Astrocyte (in vitro differentiated cells and primary cell): Measurements from ENCODE around the gene ARID5A. TPM values are rescaled to one million over a fixed set of nuclear protein-coding genes. Genes with fewer than 3 reads are reported as not detected.

ENCODE experiments used
- DNase-seq: peaks from one replicate; pipeline ENCODE4 v3.0.0-alpha.2; 2010; ENCODE audit warnings: low read depth
- FAIRE-seq: peaks from 2 replicates; lab custom pipeline; 2011; peaks lifted over from hg19 to GRCh38; lab: Jason Lieb, UNC
- H2AFZ ChIP-seq: 2 replicates; pipeline ENCODE4 v1.6.0; 2012; ENCODE audit warnings: low read depth, low read length, inconsistent platforms
- H3K27ac ChIP-seq: 2 replicates; pipeline ENCODE4 v1.5.1; 2011; ENCODE audit warnings: low read depth, low read length, inconsistent platforms
- H3K27me3 ChIP-seq: 2 replicates; pipeline ENCODE4 v1.6.0; 2011; ENCODE audit warnings: low read length, inconsistent platforms; ENCODE audit not compliant: insufficient read depth
- H3K36me3 ChIP-seq: 2 replicates; pipeline ENCODE4 v1.5.1; 2011; ENCODE audit warnings: low read length, inconsistent platforms; ENCODE audit not compliant: insufficient read depth
- H3K4me1 ChIP-seq: 2 replicates; pipeline ENCODE4 v1.5.1; 2011; ENCODE audit warnings: low read length, inconsistent platforms; ENCODE audit not compliant: insufficient read depth
- H3K4me2 ChIP-seq: 2 replicates; pipeline ENCODE4 v1.6.0; 2012; ENCODE audit warnings: low read length, inconsistent platforms
- H3K4me3 ChIP-seq: 2 replicates; pipeline ENCODE4 v1.5.1; 2011; ENCODE audit warnings: low read depth, mild to moderate bottlenecking, low read length, inconsistent platforms; ENCODE audit not compliant: insufficient read depth
- H3K79me2 ChIP-seq: 2 replicates; pipeline ENCODE4 v1.6.0; 2012; ENCODE audit warnings: mild to moderate bottlenecking, low read length, inconsistent platforms; ENCODE audit not compliant: insufficient read depth
- H3K9ac ChIP-seq: 2 replicates; pipeline ENCODE4 v1.6.0; 2012; ENCODE audit warnings: mild to moderate bottlenecking, low read length, inconsistent platforms
- H3K9me3 ChIP-seq: 2 replicates; pipeline ENCODE4 v1.5.1; 2012; ENCODE audit warnings: low read depth, mild to moderate bottlenecking, low read length, inconsistent platforms; ENCODE audit not compliant: insufficient read depth
- H4K20me1 ChIP-seq: 2 replicates; pipeline ENCODE4 v1.6.0; 2012; ENCODE audit warnings: low read length, inconsistent platforms; ENCODE audit not compliant: insufficient read depth
- H3K27ac Mint-ChIP-seq: one replicate; pipeline ENCODE4 v1.8.0; 2021; ENCODE audit warnings: mild to moderate bottlenecking, mixed read lengths; ENCODE audit not compliant: unreplicated experiment
- H3K27me3 Mint-ChIP-seq: one replicate; pipeline ENCODE4 v1.8.0; 2021; ENCODE audit warnings: low read depth, mixed read lengths; ENCODE audit not compliant: unreplicated experiment
- H3K36me3 Mint-ChIP-seq: one replicate; pipeline ENCODE4 v1.8.0; 2021; ENCODE audit warnings: low read depth, mixed read lengths; ENCODE audit not compliant: unreplicated experiment
- H3K4me1 Mint-ChIP-seq: one replicate; pipeline ENCODE4 v1.8.0; 2021; ENCODE audit warnings: low read depth, mixed read lengths; ENCODE audit not compliant: unreplicated experiment
- H3K4me3 Mint-ChIP-seq: one replicate; pipeline ENCODE4 v1.8.0; 2021; ENCODE audit warnings: mild to moderate bottlenecking, moderate library complexity, mixed read lengths; ENCODE audit not compliant: unreplicated experiment
- H3K9me3 Mint-ChIP-seq: one replicate; pipeline ENCODE4 v1.8.0; 2021; ENCODE audit warnings: mild to moderate bottlenecking, mixed read lengths; ENCODE audit not compliant: unreplicated experiment
- CTCF ChIP-seq: IDR thresholded peaks from 2 replicates; pipeline ENCODE4 v1.5.1; 2011; ENCODE audit warnings: low read depth, mild to moderate bottlenecking, inconsistent platforms, low read length, moderate library complexity; ENCODE audit not compliant: insufficient read depth
- EZH2 ChIP-seq: IDR thresholded peaks from 2 replicates; pipeline ENCODE4 v1.6.1; 2012; ENCODE audit warnings: mild to moderate bottlenecking, low read length, inconsistent platforms; ENCODE audit not compliant: insufficient read depth
- total RNA-seq: library from RNA; stranded (reverse); gene quantifications from 2 replicates; pipeline ENCODE4 v1.2.1, GENCODE V29; 2021

The ARID5A gene
- total RNA-seq, 1 donor from 2014 or later, result 11.8 TPM

GRCh38 chr2:96491860-96492497, 44.6 kb upstream of the ARID5A start:
- Mint-ChIP-seq H3K36me3 (no peaks in the 10 kb centered on the region), H3K9me3 (peaks cover 12% of the 10 kb centered on the region), H3K4me1 (no peaks in the 10 kb centered on the region), H3K4me3 (no peak overlapping the region), H3K27ac (no peak overlapping the region), H3K27me3 (no peaks in the 10 kb centered on the region)
- no peak for FAIRE-seq
- H3K4me1 ChIP-seq, result no peaks in the 10 kb centered on the region
- H3K9ac ChIP-seq, result no peak overlapping the region
- H3K9me3 ChIP-seq, result no peaks in the 10 kb centered on the region
- no peak for DNase-seq
- H3K27me3 ChIP-seq, result peaks cover 11% of the 10 kb centered on the region
- H4K20me1 ChIP-seq, result no peaks in the 10 kb centered on the region
- TF ChIP-seq CTCF (no peak), EZH2 (no peak)
- no peak overlapping the region for H3K4me2 ChIP-seq
- no peaks in the 10 kb centered on the region for H3K79me2 ChIP-seq
- H3K27ac ChIP-seq, result no peak overlapping the region
- no peak overlapping the region for H3K4me3 ChIP-seq
- no peak overlapping the region for H2AFZ ChIP-seq
- H3K36me3 ChIP-seq, result no peaks in the 10 kb centered on the region

GRCh38 chr2:96493072-96493471, 43.5 kb upstream of the ARID5A start:
- Histone ChIP-seq H3K4me2 (no peak overlapping the region), H3K9me3 (no peaks in the 10 kb centered on the region), H3K9ac (no peak overlapping the region), H3K27ac (no peak overlapping the region), H3K27me3 (peaks cover 17% of the 10 kb centered on the region), H3K4me1 (no peaks in the 10 kb centered on the region), H4K20me1 (no peaks in the 10 kb centered on the region), H3K79me2 (no peaks in the 10 kb centered on the region), H3K36me3 (no peaks in the 10 kb centered on the region), H3K4me3 (no peak overlapping the region), H2AFZ (no peak overlapping the region)
- DNase-seq (no peak), FAIRE-seq (no peak)
- no peaks in the 10 kb centered on the region for H3K4me1 Mint-ChIP-seq
- no peaks in the 10 kb centered on the region for H3K36me3 Mint-ChIP-seq
- peaks cover 12% of the 10 kb centered on the region for H3K9me3 Mint-ChIP-seq
- TF ChIP-seq CTCF, result no peak
- TF ChIP-seq EZH2, result no peak
- no peak overlapping the region for H3K27ac Mint-ChIP-seq
- peaks cover 3% of the 10 kb centered on the region for H3K27me3 Mint-ChIP-seq
- no peak overlapping the region for H3K4me3 Mint-ChIP-seq

GRCh38 chr2:96494188-96494587, 42.4 kb upstream of the ARID5A start:
- Histone ChIP-seq H3K4me1 (no peaks in the 10 kb centered on the region), H2AFZ (no peak overlapping the region)
- TF ChIP-seq CTCF (no peak), EZH2 (no peak)

More at GRCh38 chr2:96494188-96494587, 42.4 kb upstream of the ARID5A start:
- no peak for FAIRE-seq
- no peak for DNase-seq
- no peaks in the 10 kb centered on the region for H3K36me3 ChIP-seq
- H3K9me3 ChIP-seq, result no peaks in the 10 kb centered on the region
- peaks cover 22% of the 10 kb centered on the region for H3K27me3 ChIP-seq
- H3K4me1 Mint-ChIP-seq, result no peaks in the 10 kb centered on the region
- H3K4me3 Mint-ChIP-seq, result no peak overlapping the region
- H3K4me2 ChIP-seq, result no peak overlapping the region
- H3K36me3 Mint-ChIP-seq, result no peaks in the 10 kb centered on the region
- peaks cover 10% of the 10 kb centered on the region for H3K9me3 Mint-ChIP-seq
- H3K27me3 Mint-ChIP-seq, result peaks cover 9% of the 10 kb centered on the region
- H3K27ac ChIP-seq, result no peak overlapping the region
- no peak overlapping the region for H3K4me3 ChIP-seq
- no peaks in the 10 kb centered on the region for H3K79me2 ChIP-seq
- H3K27ac Mint-ChIP-seq, result no peak overlapping the region
- no peaks in the 10 kb centered on the region for H4K20me1 ChIP-seq
- no peak overlapping the region for H3K9ac ChIP-seq
